CD4-positive, alpha-beta T cell (primary cell): Measurements from ENCODE around the gene HES3. TPM values are rescaled to one million over a fixed set of nuclear protein-coding genes. Genes with fewer than 3 reads are reported as not detected.

Experiments used
- ATAC-seq: fragments of 200-7000 bp; cut with Tn5 transposase; one replicate; pipeline ENCODE4 v1.10.0; 2022; ENCODE audit warnings: mild to moderate bottlenecking; ENCODE audit not compliant: poor library complexity
- CTCF ChIA-PET: fragments of 350-600 bp; sonication (Branson Sonifier 250); formaldehyde crosslinking; loops from one replicate; lab custom pipeline; 2021; ENCODE audit warnings: antibody characterized with exemption, inconsistent platforms; lab: Charles Lee
- POLR2A ChIA-PET: fragments of 350-600 bp; sonication (Branson Sonifier 250); formaldehyde crosslinking; loops from one replicate; lab custom pipeline; 2021; ENCODE audit warnings: antibody characterized with exemption, inconsistent platforms; lab: Charles Lee
- DNase-seq, 14 experiments: peaks; one replicate each; pipeline ENCODE4 v3.0.0-alpha.2; 2013 to 2020; ENCODE audit warnings: mixed read lengths in 2 of 14
- H3K27ac ChIP-seq, 2 donors: one replicate each; pipeline versions ENCODE4 v1.5.1 to v1.7.0; 2013; ENCODE audit warnings: low read length in 2 of 2, low read depth in 1 of 2, mild to moderate bottlenecking in 1 of 2
- H3K27me3 ChIP-seq, 2 experiments: 1 replicate in 1 of 2; 2 replicates in 1 of 2; pipeline versions ENCODE4 v1.6.1 to v1.7.0; 2013; ENCODE audit warnings: low read length in 2 of 2, control low read depth in 1 of 2, mild to moderate bottlenecking in 1 of 2, moderate library complexity in 1 of 2; ENCODE audit not compliant: insufficient read depth in 2 of 2, control insufficient read depth in 1 of 2
- H3K36me3 ChIP-seq: one replicate; pipeline ENCODE4 v1.6.1; 2013; ENCODE audit warnings: low read length, control low read depth; ENCODE audit not compliant: insufficient read depth
- H3K4me1 ChIP-seq: one replicate; pipeline ENCODE4 v1.6.1; 2013; ENCODE audit warnings: low read length, control low read depth; ENCODE audit not compliant: insufficient read depth
- H3K4me3 ChIP-seq: one replicate; pipeline ENCODE4 v1.5.1; 2013; ENCODE audit warnings: mild to moderate bottlenecking, low read length, moderate library complexity
- H3K9me3 ChIP-seq, 2 experiments: 1 replicate in 1 of 2; 2 replicates in 1 of 2; pipeline versions ENCODE4 v1.6.1 to v1.7.0; 2013; ENCODE audit warnings: low read length in 2 of 2, mild to moderate bottlenecking in 2 of 2, control low read depth in 1 of 2, moderate library complexity in 1 of 2; ENCODE audit not compliant: control insufficient read depth in 1 of 2, insufficient read depth in 1 of 2
- H3K27ac Mint-ChIP-seq: one replicate; pipeline ENCODE4 v1.8.0; 2020; ENCODE audit warnings: mixed read lengths
- H3K27me3 Mint-ChIP-seq: one replicate; pipeline ENCODE4 v1.8.0; 2021; ENCODE audit warnings: mixed read lengths
- H3K36me3 Mint-ChIP-seq: one replicate; pipeline ENCODE4 v1.8.0; 2021; ENCODE audit warnings: low read depth, mixed read lengths
- H3K4me1 Mint-ChIP-seq: one replicate; pipeline ENCODE4 v1.8.0; 2021; ENCODE audit warnings: low read depth, mixed read lengths
- H3K4me3 Mint-ChIP-seq: one replicate; pipeline ENCODE4 v1.8.0; 2020; ENCODE audit warnings: mild to moderate bottlenecking, mixed read lengths
- H3K9me3 Mint-ChIP-seq: one replicate; pipeline ENCODE4 v1.8.0; 2020; ENCODE audit warnings: mixed read lengths
- CTCF ChIP-seq: fragments of 200-600 bp; IDR thresholded peaks from one replicate; pipeline ENCODE4 v1.8.0; 2022; ENCODE audit warnings: antibody characterized with exemption, mild to moderate bottlenecking
- intact Hi-C, 2 experiments: fragments of 100-400 bp; cut with DNase I in 1 of 2; cut with micrococcal nuclease in 1 of 2; formaldehyde crosslinking; loops; one replicate each; pipeline versions ENCODE4 v1.15.1 to v1.9.0; 2023 to 2025; cut with DNase I, micrococcal nuclease
- total RNA-seq, 174 experiments: library from RNA in 2 of 174; stranded (reverse) in 2 of 174; gene quantifications; one replicate each; pipeline ENCODE4 v1.2.3 and lab custom pipeline; 2021 to 2026

The HES3 gene
- total RNA-seq, 2 experiments from 2014 or later, result not detected

GRCh38 chr1:6251233-6251632 is 7.3 kb downstream of the HES3 start:
- Histone ChIP-seq H3K27me3 (peaks cover 39 to 45% of the 10 kb centered on the region in 2 experiments), H3K27ac (no peak overlapping the region), H3K4me3 (no peak overlapping the region), H3K36me3 (no peaks in the 10 kb centered on the region), H3K9me3 (peaks cover 0 to 7% of the 10 kb centered on the region in 2 experiments), H3K4me1 (peaks cover 11% of the 10 kb centered on the region)
- Mint-ChIP-seq H3K4me3 (no peak overlapping the region), H3K27ac (no peak overlapping the region), H3K36me3 (no peaks in the 10 kb centered on the region), H3K4me1 (peaks cover 12% of the 10 kb centered on the region), H3K9me3 (no peaks in the 10 kb centered on the region), H3K27me3 (peaks cover 49% of the 10 kb centered on the region)
- ATAC-seq, result no peak
- no peak for DNase-seq
- ChIA-PET CTCF (no interaction called here), POLR2A (no interaction called here)
- no peak for TF ChIP-seq CTCF
- intact Hi-C loops, result no loop called here

- no peak overlapping the region for H3K4me3 ChIP-seq
- H3K27ac ChIP-seq, result no peak overlapping the region
- no peaks in the 10 kb centered on the region for H3K36me3 ChIP-seq
- peaks cover 33 to 41% of the 10 kb centered on the region in 2 experiments for H3K27me3 ChIP-seq
- peaks cover 0 to 4% of the 10 kb centered on the region in 2 experiments for H3K9me3 ChIP-seq
- H3K27me3 Mint-ChIP-seq, result peaks cover 43% of the 10 kb centered on the region
- no peaks in the 10 kb centered on the region for H3K9me3 Mint-ChIP-seq
- intact Hi-C loops, result no loop called here
- peaks cover 5% of the 10 kb centered on the region for H3K4me1 ChIP-seq
- no peak overlapping the region for H3K27ac Mint-ChIP-seq
- no peak overlapping the region for H3K4me3 Mint-ChIP-seq
- H3K4me1 Mint-ChIP-seq, result peaks cover 6% of the 10 kb centered on the region
- POLR2A ChIA-PET, result no interaction called here
- no peaks in the 10 kb centered on the region for H3K36me3 Mint-ChIP-seq
- DNase-seq (no peak), ATAC-seq (no peak)
- CTCF ChIA-PET, result no interaction called here
- TF ChIP-seq CTCF, result no peak
These were observed 7.8 kb downstream of the HES3 start for GRCh38 chr1:6251681-6252373.

DNA sequence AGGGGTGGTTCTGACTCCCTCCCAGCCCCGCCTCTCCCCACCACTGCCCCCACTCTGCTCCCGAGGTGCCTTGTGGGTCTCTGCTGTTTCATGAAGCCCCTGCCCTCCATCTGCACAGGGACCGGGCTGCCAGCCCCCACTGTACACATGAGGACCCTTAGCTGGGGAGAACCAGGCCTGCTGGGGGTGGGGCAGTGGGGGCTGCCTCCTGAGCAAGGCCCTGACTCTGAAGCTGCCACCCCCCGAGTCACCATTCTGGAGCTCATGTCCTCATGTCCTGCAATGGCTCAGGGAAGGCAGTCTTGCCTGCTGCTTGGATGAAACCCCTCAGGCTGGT is 8.4 kb downstream of the HES3 start:
- Mint-ChIP-seq H3K36me3 (no peaks in the 10 kb centered on the region), H3K4me3 (no peak overlapping the region), H3K27ac (no peak overlapping the region), H3K9me3 (no peaks in the 10 kb centered on the region), H3K27me3 (peaks cover 38% of the 10 kb centered on the region), H3K4me1 (peaks cover 1% of the 10 kb centered on the region)
- no peak for ATAC-seq
- intact Hi-C loops, result no loop called here
- ChIA-PET POLR2A (no interaction called here), CTCF (no interaction called here)
- Histone ChIP-seq H3K9me3 (peaks cover 0 to 4% of the 10 kb centered on the region in 2 experiments), H3K27ac (no peak overlapping the region), H3K4me1 (peaks cover 3% of the 10 kb centered on the region), H3K36me3 (no peaks in the 10 kb centered on the region), H3K27me3 (peaks cover 29 to 36% of the 10 kb centered on the region in 2 experiments), H3K4me3 (no peak overlapping the region)
- no peak for DNase-seq
- TF ChIP-seq CTCF, result no peak
